Activated CD4-positive, alpha-beta memory T cell treated with anti-CD3 and anti-CD28 coated beads for 36 hours (primary cell): ENCODE measurements around the gene HIGD1C. TPM values are rescaled to one million over a fixed set of nuclear protein-coding genes. Genes with fewer than 3 reads are reported as not detected.
"Not testable (repeated sequence)": the region's sequence is repeated elsewhere in the genome, so short reads cannot be mapped to it uniquely, and the experiment has no call there.

Experiments used
- CTCF ChIA-PET: fragments of 350-600 bp; sonication (Branson Sonifier 250); formaldehyde crosslinking; loops from one replicate; lab custom pipeline; 2021; ENCODE audit warnings: antibody characterized with exemption, inconsistent platforms; lab: Charles Lee
- POLR2A ChIA-PET: fragments of 350-600 bp; sonication (Branson Sonifier 250); formaldehyde crosslinking; loops from one replicate; lab custom pipeline; 2021; ENCODE audit warnings: antibody characterized with exemption; lab: Charles Lee
- DNase-seq: peaks from one replicate; pipeline ENCODE4 v3.0.0-alpha.2; 2020
- H3K27ac Mint-ChIP-seq: one replicate; pipeline ENCODE4 v1.8.0; 2021; ENCODE audit warnings: mixed read lengths
- H3K27me3 Mint-ChIP-seq: one replicate; pipeline ENCODE4 v1.8.0; 2021; ENCODE audit warnings: mixed read lengths
- H3K36me3 Mint-ChIP-seq: one replicate; pipeline ENCODE4 v1.8.0; 2021; ENCODE audit warnings: mixed read lengths
- H3K4me1 Mint-ChIP-seq: one replicate; pipeline ENCODE4 v1.8.0; 2021; ENCODE audit warnings: low read depth, mixed read lengths
- H3K4me3 Mint-ChIP-seq: one replicate; pipeline ENCODE4 v1.8.0; 2021; ENCODE audit warnings: mild to moderate bottlenecking, mixed read lengths
- H3K9me3 Mint-ChIP-seq: one replicate; pipeline ENCODE4 v1.8.0; 2021; ENCODE audit warnings: mixed read lengths
- intact Hi-C: fragments of 100-400 bp; cut with micrococcal nuclease; formaldehyde crosslinking; loops from one replicate; pipeline ENCODE4 v1.15.1; 2023
- total RNA-seq, 2 experiments: library from RNA; stranded (reverse); gene quantifications; one replicate each; pipeline ENCODE4 v1.2.3, GENCODE V29; 2021

Gene HIGD1C
- total RNA-seq, 2 experiments from 2014 or later: not detected

DNA sequence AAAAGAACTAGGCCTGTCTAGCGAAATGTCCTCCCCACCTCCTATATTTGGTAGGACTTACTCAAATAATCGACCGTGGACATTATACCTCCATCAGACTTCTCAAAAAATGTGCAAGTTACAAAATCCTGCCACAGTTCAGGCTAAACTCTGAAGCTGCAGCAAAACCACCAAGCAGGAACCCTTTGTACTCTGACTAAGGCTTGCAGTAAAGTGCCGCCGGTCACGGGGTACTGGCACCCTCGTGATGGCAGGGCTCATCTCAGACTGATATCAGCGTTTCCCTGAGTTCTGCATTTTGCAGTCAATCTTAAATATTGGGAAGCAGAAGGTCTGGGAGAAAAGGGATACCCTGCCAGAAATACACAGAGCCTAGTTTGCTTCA is 56.7 kb downstream of the HIGD1C start:
- H3K9me3 Mint-ChIP-seq: no peaks in the 10 kb centered on the region
- ChIA-PET CTCF (interaction anchor here (1.0 to 2.0 kb wide), 6 partner anchors 16 to 244 kb away, joined by 3 to 7 read pairs (median 5); partner anchors contain the start of gene SLC11A2), POLR2A (interaction anchor here (1.0 to 1.4 kb wide), 3 partner anchors 15 to 184 kb away, joined by 4 to 8 read pairs (median 5); partner anchors contain the start of gene SLC11A2)
- peak overlapping the region; percentile 40 for H3K4me3 Mint-ChIP-seq
- peaks cover 24% of the 10 kb centered on the region for H3K36me3 Mint-ChIP-seq
- intact Hi-C loops: no loop called here
- no peaks in the 10 kb centered on the region for H3K27me3 Mint-ChIP-seq
- peak overlapping the region; percentile 59 for H3K27ac Mint-ChIP-seq
- DNase-seq: peak; percentile 74
- H3K4me1 Mint-ChIP-seq: peaks cover 45% of the 10 kb centered on the region

DNA sequence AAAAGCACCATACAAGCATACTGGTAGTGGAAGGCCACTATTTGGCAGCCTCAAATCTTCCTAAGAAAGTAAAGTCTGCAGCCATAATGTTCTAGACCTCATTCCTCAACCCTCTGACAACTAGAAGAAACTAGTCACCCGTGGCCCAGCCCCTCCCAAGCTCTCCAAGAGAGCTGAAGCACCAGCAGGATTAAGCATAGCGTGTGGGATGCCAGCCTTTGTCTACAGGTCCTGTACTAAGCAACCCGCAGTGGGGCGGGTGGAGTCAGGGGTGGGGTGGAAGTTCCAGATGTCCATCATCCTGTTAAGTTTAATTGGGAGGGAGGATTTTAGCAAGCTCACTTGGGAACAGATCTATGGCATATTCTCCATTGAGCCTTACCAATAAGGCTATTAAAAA is 59.6 kb downstream of the HIGD1C start:
- H3K36me3 Mint-ChIP-seq: peaks cover 10% of the 10 kb centered on the region
- H3K4me3 Mint-ChIP-seq: no peak overlapping the region
- no peaks in the 10 kb centered on the region for H3K9me3 Mint-ChIP-seq
- ChIA-PET CTCF (interaction anchor here (1.0 kb wide), 1 partner anchor 10 kb away, joined by 3 read pairs; no protein-coding TSS in a partner anchor), POLR2A (interaction anchor here (4.7 kb wide), 1 partner anchor 14 kb away, joined by 47 read pairs; the partner anchor contains the start of gene SLC11A2)
- intact Hi-C loops: no loop called here
- peak overlapping the region; percentile 38 for H3K27ac Mint-ChIP-seq
- no peak for DNase-seq
- H3K27me3 Mint-ChIP-seq: no peaks in the 10 kb centered on the region
- peaks cover 47% of the 10 kb centered on the region for H3K4me1 Mint-ChIP-seq

DNA sequence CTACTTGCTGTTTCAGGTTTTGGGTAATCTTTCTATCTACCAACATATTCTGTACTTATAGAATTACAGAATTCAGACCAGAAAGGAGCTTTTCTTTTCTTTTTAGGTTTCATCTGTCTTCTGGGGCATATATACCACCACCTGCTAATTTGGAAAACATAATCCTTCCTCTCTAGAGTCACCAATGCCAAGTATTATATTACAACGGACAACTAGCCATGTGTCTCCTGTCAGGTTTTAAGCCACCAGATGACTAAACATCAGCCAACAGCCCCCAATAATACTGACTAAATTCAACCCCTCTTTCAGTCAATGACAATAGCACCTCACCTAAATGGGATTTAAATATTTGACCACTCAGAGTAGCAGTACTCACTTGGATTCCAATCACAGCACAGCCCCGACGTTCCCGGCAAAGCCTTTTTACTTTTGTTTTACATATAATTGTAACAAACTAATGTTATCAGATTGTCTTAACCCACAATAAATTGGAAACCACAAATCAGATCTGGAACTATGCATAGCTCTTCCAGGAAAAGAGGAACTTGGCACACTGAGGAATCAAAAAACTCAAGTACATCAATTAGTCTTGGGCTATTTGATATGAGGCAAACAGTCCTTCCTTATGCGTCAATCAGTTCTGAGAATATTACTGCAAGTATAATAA is 60.4 kb downstream of the HIGD1C start:
- ChIA-PET CTCF (interaction anchor here (0.7 to 1.0 kb wide), 3 partner anchors 9 to 248 kb away, joined by 3 to 4 read pairs (median 4); partner anchors contain the start of gene SLC11A2), POLR2A (interaction anchor here (0.8 to 4.7 kb wide), 2 partner anchors 14 to 190 kb away, joined by 3 to 47 read pairs; partner anchors contain the start of gene SLC11A2)
- no peaks in the 10 kb centered on the region for H3K9me3 Mint-ChIP-seq
- H3K4me3 Mint-ChIP-seq: no peak overlapping the region
- no peak for DNase-seq
- peaks cover 51% of the 10 kb centered on the region for H3K4me1 Mint-ChIP-seq
- H3K27me3 Mint-ChIP-seq: no peaks in the 10 kb centered on the region
- H3K36me3 Mint-ChIP-seq: peaks cover 8% of the 10 kb centered on the region
- intact Hi-C loops: no loop called here
- H3K27ac Mint-ChIP-seq: peak overlapping the region; percentile 38

DNA sequence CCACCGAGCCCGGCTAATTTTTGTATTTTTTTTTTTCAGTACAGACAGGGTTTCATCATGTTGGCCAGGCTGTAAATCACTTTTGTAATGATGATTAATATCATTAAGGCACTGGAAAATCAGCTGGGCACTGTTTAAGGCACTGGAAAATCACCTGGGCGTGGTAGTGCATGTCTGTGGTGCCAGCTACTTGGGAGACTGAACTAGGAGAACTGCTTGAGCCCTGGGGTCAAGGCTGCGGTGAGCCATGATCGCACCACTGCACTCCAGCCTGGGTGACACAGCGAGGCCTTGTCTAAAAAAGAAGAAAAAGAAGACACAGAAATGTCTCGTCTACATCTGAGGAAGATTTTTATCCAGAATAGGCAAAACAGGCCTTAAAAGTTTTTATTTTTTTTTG is 61.1 kb downstream of the HIGD1C start:
- no peaks in the 10 kb centered on the region for H3K27me3 Mint-ChIP-seq
- peaks cover 4% of the 10 kb centered on the region for H3K36me3 Mint-ChIP-seq
- H3K9me3 Mint-ChIP-seq: no peaks in the 10 kb centered on the region
- peak overlapping the region; percentile 42 for H3K27ac Mint-ChIP-seq
- peaks cover 52% of the 10 kb centered on the region for H3K4me1 Mint-ChIP-seq
- H3K4me3 Mint-ChIP-seq: no peak overlapping the region
- DNase-seq: no peak
- intact Hi-C loops: no loop called here
- POLR2A ChIA-PET: interaction anchor here (0.8 to 4.7 kb wide), 2 partner anchors 13 to 189 kb away, joined by 3 to 47 read pairs; partner anchors contain the start of gene SLC11A2
- CTCF ChIA-PET: interaction anchor here (0.7 to 0.9 kb wide), 2 partner anchors 13 to 248 kb away, joined by 4 read pairs; partner anchors contain the start of gene SLC11A2

DNA sequence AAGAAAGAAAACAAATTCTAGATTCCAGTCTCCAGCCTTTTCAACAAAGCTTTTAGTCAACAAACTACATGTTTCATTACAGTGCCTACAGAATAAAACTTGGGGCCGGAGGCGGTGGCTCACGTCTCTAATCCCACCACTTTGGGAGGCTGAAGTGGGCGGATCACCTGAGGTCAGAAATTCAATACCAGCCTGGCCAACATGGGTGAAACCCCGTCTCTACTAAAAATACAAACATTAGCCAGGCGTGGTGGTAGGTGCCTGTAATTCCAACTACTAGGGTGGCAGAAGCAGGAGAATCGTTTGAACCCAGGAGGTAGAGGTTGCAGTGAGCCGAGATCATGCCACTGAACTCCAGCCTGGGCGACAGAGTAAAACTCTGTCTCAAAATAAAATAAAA is 62.1 kb downstream of the HIGD1C start:
- intact Hi-C loops, CTCF ChIA-PET, H3K27ac Mint-ChIP-seq: not testable (repeated sequence)

DNA sequence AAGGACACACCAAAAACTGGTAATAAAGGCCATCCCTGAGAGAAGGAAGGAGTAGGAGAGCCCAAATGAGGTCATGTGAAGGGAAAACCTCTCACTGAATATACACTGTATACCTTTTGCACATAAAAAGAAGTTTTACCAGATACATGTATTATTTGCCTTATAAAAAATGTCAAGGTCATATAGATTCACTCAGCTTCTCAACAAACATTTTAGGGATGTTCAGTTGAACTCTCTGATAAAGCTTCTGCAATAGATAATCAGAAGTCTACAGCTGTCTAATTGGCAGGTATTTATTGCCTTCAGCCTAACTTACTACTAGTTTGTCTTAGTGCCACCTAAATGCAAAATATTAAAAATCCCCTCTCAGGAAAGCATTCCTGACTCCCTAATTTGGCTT is 65.1 kb downstream of the HIGD1C start:
- H3K36me3 Mint-ChIP-seq: peaks cover 2% of the 10 kb centered on the region
- no peak overlapping the region for H3K27ac Mint-ChIP-seq
- ChIA-PET POLR2A (no interaction called here), CTCF (no interaction called here)
- intact Hi-C loops: no loop called here
- DNase-seq: no peak
- no peaks in the 10 kb centered on the region for H3K27me3 Mint-ChIP-seq
- H3K9me3 Mint-ChIP-seq: no peaks in the 10 kb centered on the region
- H3K4me3 Mint-ChIP-seq: no peak overlapping the region
- peaks cover 47% of the 10 kb centered on the region for H3K4me1 Mint-ChIP-seq

More for the DNA sequence above, 62.1 kb downstream of the HIGD1C start:
- H3K4me3 Mint-ChIP-seq, H3K27me3 Mint-ChIP-seq, DNase-seq, H3K36me3 Mint-ChIP-seq, H3K9me3 Mint-ChIP-seq: not testable (repeated sequence)
- peaks cover 46% of the 10 kb centered on the region for H3K4me1 Mint-ChIP-seq
- POLR2A ChIA-PET: interaction anchor here (4.7 kb wide), 1 partner anchor 12 kb away, joined by 47 read pairs; the partner anchor contains the start of gene SLC11A2

DNA sequence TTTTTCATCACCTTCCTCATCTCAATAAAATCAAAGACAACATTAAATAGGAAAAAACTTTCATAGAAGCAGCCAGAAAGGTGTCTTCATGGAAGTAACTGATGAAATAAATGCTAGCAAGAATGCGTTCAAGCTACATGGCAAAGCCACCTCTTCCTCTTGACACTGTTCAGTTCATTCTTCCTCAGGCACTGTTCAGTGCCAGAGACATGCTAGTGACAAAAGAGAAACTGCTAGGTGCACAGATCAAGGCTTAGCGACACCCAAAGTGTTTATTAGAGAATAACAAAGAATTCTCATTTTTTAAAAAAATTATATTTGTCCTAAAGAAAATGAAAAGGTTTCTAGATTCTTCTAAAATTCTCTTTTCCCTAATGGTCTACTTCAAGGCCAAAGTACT is 66.6 kb downstream of the HIGD1C start:
- H3K27me3 Mint-ChIP-seq: no peaks in the 10 kb centered on the region
- H3K4me3 Mint-ChIP-seq: no peak overlapping the region
- intact Hi-C loops: no loop called here
- H3K4me1 Mint-ChIP-seq: peaks cover 46% of the 10 kb centered on the region
- no peak overlapping the region for H3K27ac Mint-ChIP-seq
- H3K9me3 Mint-ChIP-seq: no peaks in the 10 kb centered on the region
- POLR2A ChIA-PET: no interaction called here
- DNase-seq: no peak
- peaks cover 6% of the 10 kb centered on the region for H3K36me3 Mint-ChIP-seq
- CTCF ChIA-PET: no interaction called here

DNA sequence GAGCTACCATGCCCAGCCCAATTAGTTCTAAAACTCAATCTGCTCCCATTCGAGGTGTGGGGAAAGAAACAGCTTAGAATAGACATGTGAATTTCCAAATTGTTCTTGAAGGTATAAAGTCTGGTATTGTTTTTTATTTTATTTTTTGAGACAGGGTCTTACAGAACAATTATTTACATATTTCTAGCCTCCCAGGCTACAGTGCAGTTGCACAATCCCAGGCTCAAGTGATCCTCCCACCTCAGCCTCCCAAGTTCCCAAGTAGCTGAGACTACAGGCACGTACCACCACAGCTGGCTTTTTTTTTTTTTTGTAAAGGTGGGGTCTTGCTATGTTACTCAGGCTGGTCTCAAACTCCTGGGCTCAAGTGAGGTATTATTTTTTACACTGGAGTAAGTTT is 67.6 kb downstream of the HIGD1C start:
- Mint-ChIP-seq H3K27ac (no peak overlapping the region), H3K27me3 (no peaks in the 10 kb centered on the region), H3K4me3 (no peak overlapping the region), H3K4me1 (peaks cover 55% of the 10 kb centered on the region), H3K36me3 (peaks cover 6% of the 10 kb centered on the region), H3K9me3 (no peaks in the 10 kb centered on the region)
- ChIA-PET CTCF (interaction anchor here (0.6 kb wide), 1 partner anchor 253 kb away, joined by 3 read pairs; no protein-coding TSS in a partner anchor), POLR2A (no interaction called here)
- no peak for DNase-seq
- intact Hi-C loops: loop anchor here (10.0 kb wide), 2 partner anchors 515 to 1265 kb away; partner anchors contain the start of gene DIP2B

Other genes with a start within 250 kb of the HIGD1C start
- gene ATF1, start 188.4 kb upstream of the HIGD1C start, total RNA-seq: 10 to 100 TPM; 50.1 to 50.5 TPM
- gene TMPRSS12, start 109.6 kb upstream of the HIGD1C start, total RNA-seq: not detected
- 10 to 100 TPM; 41.4 to 41.6 TPM for gene SLC11A2, start 73.8 kb downstream of the HIGD1C start, total RNA-seq
- gene LETMD1, start 95.8 kb downstream of the HIGD1C start, total RNA-seq: 10 to 100 TPM; 79.8 to 84.0 TPM
- gene CSRNP2, start 131.1 kb downstream of the HIGD1C start, total RNA-seq: 10 to 100 TPM; 19.2 to 20.2 TPM
- gene TFCP2, start 220.6 kb downstream of the HIGD1C start, total RNA-seq: 10 to 100 TPM; 32.0 to 34.1 TPM